GM21619 (cell line): ENCODE data around the gene SELENOI.
"Not testable (repeated sequence)": the region's sequence is repeated elsewhere in the genome, so short reads cannot be mapped to it uniquely, and the experiment has no call there.

ENCODE experiments used
- ATAC-seq: cut with Tn5 transposase; IDR thresholded peaks from one replicate; pipeline ENCODE4 v1.9.1; 2021; ENCODE audit not compliant: unreplicated experiment

Gene SELENOI, protein sequence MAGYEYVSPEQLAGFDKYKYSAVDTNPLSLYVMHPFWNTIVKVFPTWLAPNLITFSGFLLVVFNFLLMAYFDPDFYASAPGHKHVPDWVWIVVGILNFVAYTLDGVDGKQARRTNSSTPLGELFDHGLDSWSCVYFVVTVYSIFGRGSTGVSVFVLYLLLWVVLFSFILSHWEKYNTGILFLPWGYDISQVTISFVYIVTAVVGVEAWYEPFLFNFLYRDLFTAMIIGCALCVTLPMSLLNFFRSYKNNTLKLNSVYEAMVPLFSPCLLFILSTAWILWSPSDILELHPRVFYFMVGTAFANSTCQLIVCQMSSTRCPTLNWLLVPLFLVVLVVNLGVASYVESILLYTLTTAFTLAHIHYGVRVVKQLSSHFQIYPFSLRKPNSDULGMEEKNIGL

GRCh38 chr2:26345545-26346453 lies at the start of gene SELENOI:
Gene SELENOI, plus strand, starts transcription at chr2:26346143. Its CDS starts 90 bp downstream, at chr2:26346233.
- ATAC-seq, result peak; percentile 91

DNA sequence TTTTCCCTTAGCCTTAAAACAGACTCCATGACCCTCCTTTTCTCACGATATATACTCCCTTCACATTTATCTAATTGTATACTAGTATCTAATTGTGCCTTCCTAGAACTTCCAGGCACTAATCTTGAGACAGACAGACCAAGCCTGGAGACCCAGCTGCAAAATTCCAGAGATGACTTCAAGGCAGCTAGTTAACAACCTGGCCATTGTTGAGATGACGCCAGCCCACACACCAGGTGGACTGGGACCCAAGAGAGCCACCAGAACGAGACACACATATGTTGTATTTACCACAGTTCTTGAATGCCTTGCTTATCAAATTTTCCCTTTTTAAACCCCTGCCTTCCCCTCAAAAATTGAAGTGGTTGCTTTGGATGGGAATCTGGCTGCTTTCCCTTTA lies 48.9 kb upstream of the SELENOI start:
- ATAC-seq, result no peak

DNA sequence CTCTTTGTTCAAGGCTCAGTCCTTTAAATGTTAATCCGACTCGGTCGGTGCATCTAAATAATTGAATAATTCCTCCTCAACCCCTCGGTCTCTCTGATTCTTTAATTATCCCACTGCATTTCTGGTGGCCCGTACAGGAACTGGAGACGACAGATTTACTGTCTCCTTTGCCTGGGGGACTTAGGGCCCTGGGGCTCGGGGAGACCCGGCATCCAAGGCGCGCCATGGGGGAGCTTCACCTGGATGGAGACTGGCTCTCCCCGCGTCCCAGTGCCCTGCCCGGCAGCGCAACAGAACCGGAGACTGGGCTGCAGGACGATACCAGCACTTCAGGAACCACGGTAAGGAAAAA lies 47.7 kb upstream of the SELENOI start:
- no peak for ATAC-seq

DNA sequence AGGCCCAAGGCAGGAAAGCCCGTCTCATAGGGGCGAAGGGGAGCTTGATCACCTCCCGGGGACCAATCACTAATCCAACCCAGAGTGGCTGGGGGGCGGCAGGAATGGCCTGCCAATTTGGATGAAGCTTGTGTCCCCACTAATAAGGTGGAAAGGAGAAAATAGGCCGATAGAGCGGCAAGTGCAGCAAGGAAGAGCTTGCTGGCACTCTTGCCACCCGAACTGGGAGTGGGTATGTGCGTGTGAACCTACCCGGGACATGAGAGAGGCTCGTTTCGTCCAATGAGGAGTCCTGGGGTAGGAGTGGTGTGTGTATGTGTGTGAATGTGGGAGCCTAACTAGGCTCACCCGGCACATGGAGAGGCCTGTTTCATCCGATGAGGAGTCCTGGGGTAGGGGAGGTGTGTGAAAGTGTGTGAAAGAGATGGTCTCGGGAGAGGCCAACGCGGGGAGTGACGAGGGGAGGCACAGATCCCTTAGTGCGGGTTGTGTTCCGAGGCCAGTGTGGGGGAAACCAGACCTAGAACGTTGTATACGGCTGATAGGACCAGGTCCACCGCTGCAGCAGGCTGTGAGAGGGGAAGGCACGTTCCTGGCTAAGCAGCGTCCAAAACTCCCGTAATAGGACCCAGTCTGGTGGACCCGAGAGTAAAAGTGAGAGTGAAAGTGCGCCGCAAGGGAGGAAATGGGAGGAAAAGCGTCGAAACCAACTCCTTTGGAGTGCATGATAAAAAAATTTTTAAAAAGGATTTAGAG lies 47.1 kb upstream of the SELENOI start:
- ATAC-seq, result no peak

GRCh38 chr2:26299471-26300101 lies 46.4 kb upstream of the SELENOI start:
- no peak for ATAC-seq

GRCh38 chr2:26300234-26300925 lies 45.6 kb upstream of the SELENOI start:
- no peak for ATAC-seq

DNA sequence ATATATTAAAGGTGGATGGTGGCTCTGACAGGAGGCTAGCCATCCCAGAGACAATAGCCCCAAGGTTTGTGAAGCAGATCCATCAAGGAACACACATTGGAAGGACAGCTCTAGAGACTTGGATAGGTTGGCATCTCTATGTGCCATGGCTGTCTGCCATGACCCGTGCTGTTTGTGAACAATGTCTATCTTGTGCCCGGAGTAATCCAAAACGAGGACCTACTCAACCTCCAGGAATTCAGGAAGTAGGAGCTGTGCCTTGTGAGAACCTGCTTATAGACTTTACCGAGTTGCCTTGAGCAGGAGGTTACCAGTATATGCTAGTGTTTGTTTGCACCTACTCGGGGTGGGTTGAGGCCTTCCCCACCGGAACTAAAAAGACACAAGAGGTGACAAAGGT lies 43.1 kb upstream of the SELENOI start:
- no peak for ATAC-seq

DNA sequence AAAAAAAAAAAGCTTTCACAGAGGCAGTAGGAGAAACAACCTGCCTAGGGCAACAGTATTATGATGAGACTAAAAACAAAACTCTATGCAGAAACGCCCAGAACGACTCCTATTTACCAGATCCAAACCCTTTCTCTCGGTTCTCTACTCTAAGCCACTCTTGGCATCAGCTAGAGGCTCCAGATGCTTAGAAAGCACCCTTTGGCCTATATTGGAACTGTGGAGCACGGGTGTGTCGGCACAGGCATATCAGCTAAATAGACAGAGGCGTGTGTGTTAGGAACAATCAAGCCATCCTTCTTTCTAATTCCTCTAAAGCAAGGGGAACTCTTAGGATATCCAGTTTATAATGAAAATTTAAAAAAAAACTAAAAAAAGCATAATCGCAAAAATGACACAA lies 40.8 kb upstream of the SELENOI start:
- not testable (repeated sequence) for ATAC-seq

DNA sequence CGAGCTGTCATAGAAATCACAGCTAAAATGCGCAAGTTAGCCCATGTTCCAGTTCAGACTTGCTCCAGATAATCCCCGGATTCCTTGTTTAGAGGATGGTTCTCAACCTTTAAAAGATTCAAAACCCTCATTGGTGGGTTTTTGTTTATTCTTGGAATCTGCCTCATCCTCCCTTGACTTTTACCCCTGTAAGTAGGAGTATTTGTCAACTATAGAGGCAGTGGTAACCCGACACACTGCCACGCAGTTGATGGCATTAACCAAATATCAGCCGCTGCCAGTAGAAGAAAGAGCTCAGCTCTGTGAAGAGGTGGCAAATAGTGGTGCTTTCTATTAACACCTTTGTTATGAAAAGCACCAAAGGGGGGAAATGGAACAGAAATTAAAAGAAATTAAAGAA lies 40.4 kb upstream of the SELENOI start:
- no peak for ATAC-seq

DNA sequence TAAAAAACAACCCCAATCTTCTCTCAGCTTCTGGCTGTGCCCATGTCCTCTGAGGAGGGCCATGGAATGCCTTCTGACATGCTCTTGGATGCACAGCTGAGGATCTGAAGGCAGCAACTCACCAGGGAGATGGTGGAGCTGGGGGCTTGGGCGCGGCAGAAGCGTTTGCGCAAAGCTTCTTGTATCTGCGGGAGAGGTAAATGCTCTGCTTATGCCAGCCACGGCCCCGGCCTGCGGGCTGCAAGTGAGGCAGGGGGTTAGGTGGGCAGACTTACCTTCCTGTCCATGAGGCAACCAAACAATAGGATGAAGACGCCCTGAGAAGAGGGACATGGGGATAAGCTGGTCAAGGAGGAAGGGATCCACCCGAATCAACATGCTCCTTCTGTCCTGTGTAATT lies 36.0 kb upstream of the SELENOI start:
- no peak for ATAC-seq

DNA sequence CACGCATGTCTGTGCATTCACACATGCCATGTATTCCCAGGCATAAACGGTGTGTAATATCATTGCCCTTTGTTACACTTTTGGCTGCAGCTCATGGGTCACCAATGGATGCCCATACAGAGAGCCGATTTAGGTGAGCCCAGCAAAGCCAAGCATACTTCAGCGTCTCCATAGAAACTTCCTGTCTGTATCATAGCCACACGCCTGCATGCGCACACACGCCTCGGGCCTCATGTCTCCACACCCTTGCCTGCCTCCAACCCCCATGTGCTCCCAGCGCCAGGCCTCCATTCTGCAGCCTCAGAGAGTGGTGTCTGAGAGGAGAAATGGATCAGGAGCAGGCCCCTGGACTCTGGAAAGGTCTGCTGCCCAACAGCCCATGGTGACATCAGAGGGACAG lies 33.5 kb upstream of the SELENOI start:
- ATAC-seq, result no peak

DNA sequence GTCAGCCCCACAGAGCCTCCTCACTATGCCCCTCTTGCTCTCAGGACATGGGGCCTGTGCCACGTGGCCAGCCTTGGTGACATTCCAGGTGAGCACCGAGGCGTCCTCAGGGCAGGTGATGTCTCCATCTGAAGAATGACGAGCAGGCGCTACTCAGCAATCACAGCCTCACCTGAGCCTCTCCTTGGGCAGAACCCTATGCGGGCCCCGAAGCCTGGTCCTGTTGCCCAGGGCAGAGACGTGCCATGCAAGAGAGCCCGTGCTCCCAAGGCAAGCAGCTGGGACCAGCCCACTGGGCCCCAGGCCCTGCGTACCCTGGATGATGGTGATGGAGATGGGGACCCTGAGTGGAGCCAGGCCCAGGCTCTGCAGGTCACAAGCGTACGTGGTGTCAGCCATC lies 32.5 kb upstream of the SELENOI start:
- ATAC-seq, result no peak

- no peak for ATAC-seq
These were observed 31.7 kb upstream of the SELENOI start for GRCh38 chr2:26314243-26314642.

DNA sequence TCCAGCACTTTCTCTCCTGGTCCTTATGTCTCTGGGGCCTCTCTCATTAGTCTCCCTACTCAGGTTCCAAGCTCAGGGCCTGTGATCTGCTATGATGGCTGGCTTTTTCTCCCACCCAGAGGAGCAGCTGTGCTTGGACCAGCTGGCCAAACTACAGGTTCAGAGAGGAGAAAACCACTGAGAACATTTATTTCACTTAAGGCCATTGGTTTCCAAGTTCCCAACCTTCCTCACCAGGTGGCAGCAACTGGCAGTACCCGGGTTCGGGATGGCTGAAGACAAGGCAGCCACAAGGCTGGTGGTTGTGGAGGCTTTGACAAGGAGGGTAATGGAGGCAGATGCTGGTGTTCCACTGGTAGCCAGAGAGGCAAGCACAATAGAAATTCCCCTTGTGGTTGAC lies 29.9 kb upstream of the SELENOI start:
- no peak for ATAC-seq

GRCh38 chr2:26316845-26317244 lies 29.1 kb upstream of the SELENOI start:
- ATAC-seq, result no peak

GRCh38 chr2:26317377-26318105 lies 28.4 kb upstream of the SELENOI start:
- no peak for ATAC-seq

- ATAC-seq, result no peak
These were observed 27.0 kb upstream of the SELENOI start for GRCh38 chr2:26318950-26319349.

- not testable (repeated sequence) for ATAC-seq
These were observed 21.5 kb upstream of the SELENOI start for GRCh38 chr2:26324479-26324878.

- ATAC-seq, result no peak
These were observed 21.0 kb upstream of the SELENOI start for GRCh38 chr2:26324903-26325302.

GRCh38 chr2:26325851-26326250 lies 20.1 kb upstream of the SELENOI start:
- ATAC-seq, result no peak
